GM12878 (cell line): ENCODE data around the gene S100A6. TPM values are rescaled to one million over a fixed set of nuclear protein-coding genes. Genes with fewer than 3 reads are reported as not detected.
A peak's percentile ranks its signal among the peaks of the same experiment; 100 is the strongest.

Experiments used
- ATF7 ChIP-seq: fragments of 450-650 bp; IDR thresholded peaks from 2 replicates; pipeline ENCODE4 v1.6.1; 2016; ENCODE audit warnings: low read depth, mild to moderate bottlenecking
- BACH1 ChIP-seq: fragments of 450-650 bp; IDR thresholded peaks from 2 replicates; pipeline ENCODE4 v1.6.1; 2017; ENCODE audit warnings: mild to moderate bottlenecking, borderline replicate concordance
- BMI1 ChIP-seq: fragments of 450-650 bp; IDR thresholded peaks from 2 replicates; pipeline ENCODE4 v1.6.1; 2016; ENCODE audit warnings: mild to moderate bottlenecking, moderate library complexity, borderline replicate concordance
- CHD4 ChIP-seq: fragments of 200-600 bp; sonication (generic); IDR thresholded peaks from 2 replicates; pipeline ENCODE4 v1.6.1; 2016; ENCODE audit warnings: mild to moderate bottlenecking
- CTCF ChIP-seq, 3 experiments: IDR thresholded peaks in 2 of 3; conservative IDR thresholded peaks in 1 of 3; 2 replicates each; pipeline ENCODE4 v1.5.1; 2011; ENCODE audit warnings: low read depth in 3 of 3, low read length in 3 of 3, mild to moderate bottlenecking in 3 of 3, control low read depth in 2 of 3, moderate library complexity in 2 of 3, inconsistent platforms in 1 of 3, mixed read lengths in 1 of 3; ENCODE audit not compliant: control insufficient read depth in 2 of 3, insufficient read depth in 1 of 3; ENCODE audit errors: extremely low read depth in 1 of 3
- E2F4 ChIP-seq: IDR thresholded peaks from 2 replicates; pipeline ENCODE4 v1.6.1; 2012; ENCODE audit warnings: low read depth, low read length, improper control_type of control experiment
- E2F8 ChIP-seq: fragments of 450-650 bp; IDR thresholded peaks from 2 replicates; pipeline ENCODE4 v1.6.1; 2018; ENCODE audit warnings: mild to moderate bottlenecking, low read depth, moderate library complexity; ENCODE audit not compliant: partially characterized antibody
- EED ChIP-seq: sonication (generic); IDR thresholded peaks from 2 replicates; pipeline ENCODE4 v1.6.1; 2016; ENCODE audit warnings: antibody characterized with exemption, low read depth
- ELK1 ChIP-seq: IDR thresholded peaks from 2 replicates; pipeline ENCODE4 v1.6.1; 2012; ENCODE audit warnings: low read depth, low read length, improper control_type of control experiment
- ESRRA ChIP-seq: IDR thresholded peaks from 2 replicates; pipeline ENCODE4 v1.6.1; 2012; ENCODE audit warnings: mild to moderate bottlenecking, low read length, improper control_type of control experiment
- IKZF1 ChIP-seq: fragments of 450-650 bp; conservative IDR thresholded peaks from 2 replicates; pipeline ENCODE4 v1.6.1; 2017; ENCODE audit warnings: antibody characterized with exemption, mild to moderate bottlenecking
- LARP7 ChIP-seq: fragments of 450-650 bp; IDR thresholded peaks from 2 replicates; pipeline ENCODE4 v1.6.1; 2017; ENCODE audit warnings: mild to moderate bottlenecking
- POLR2A ChIP-seq: IDR thresholded peaks from 2 replicates; pipeline ENCODE4 v1.6.1; 2011; ENCODE audit warnings: low read depth, mild to moderate bottlenecking, low read length
- RELA ChIP-seq: fragments of 450-650 bp; IDR thresholded peaks from 2 replicates; pipeline ENCODE4 v1.8.0; 2014; ENCODE audit warnings: borderline replicate concordance; ENCODE audit not compliant: partially characterized antibody
- RUNX3 ChIP-seq: IDR thresholded peaks from 2 replicates; pipeline ENCODE4 v1.6.1; 2012; ENCODE audit warnings: low read length, inconsistent platforms
- TBL1XR1 ChIP-seq: IDR thresholded peaks from 2 replicates; pipeline ENCODE4 v1.6.1; 2012; ENCODE audit warnings: low read depth, low read length, improper control_type of control experiment
- ZBTB33 ChIP-seq: fragments of 450-650 bp; IDR thresholded peaks from 2 replicates; pipeline ENCODE4 v1.6.1; 2017; ENCODE audit warnings: mild to moderate bottlenecking
- ZBTB40 ChIP-seq: fragments of 450-650 bp; IDR thresholded peaks from 2 replicates; pipeline ENCODE4 v1.6.1; 2016; ENCODE audit warnings: mild to moderate bottlenecking, moderate library complexity, borderline replicate concordance
- ZNF207 ChIP-seq: fragments of 450-650 bp; IDR thresholded peaks from 2 replicates; pipeline ENCODE4 v1.6.1; 2014; ENCODE audit warnings: antibody characterized with exemption, mild to moderate bottlenecking, borderline replicate concordance
- polyA plus RNA-seq, 11 experiments: library from polyadenylated mRNA; depleted of rRNA in 4 of 11; unstranded in 6 of 11; stranded (reverse) in 5 of 11; fragments of >200 nt; fragmentation: Nextera tagmentation in 4 of 11; fragmentation: Illumina TruSeq in 1 of 11; extraction: Ambion mirVana in 4 of 11; extraction: Trizol in 1 of 11; gene quantifications; 1 replicate in 1 of 11; 2 replicates in 10 of 11; pipeline versions ENCODE4 v1.2.1 to v1.2.3, GENCODE V29; 2011 to 2016; ENCODE audit warnings: inconsistent platforms in 2 of 11, missing spikeins in 2 of 11, low read depth in 1 of 11
- total RNA-seq, 4 experiments: library from RNA; depleted of rRNA in 3 of 4; stranded (reverse); fragments of >200 nt in 3 of 4; fragmentation: Illumina TruSeq in 1 of 4; extraction: Trizol in 1 of 4; gene quantifications; 2 replicates each; pipeline versions ENCODE4 v1.2.1 to v1.2.3, GENCODE V29; 2013 to 2021

The S100A6 gene
- total and polyA plus RNA-seq, 10 of the 15 experiments (the other 5 are each of a cell fraction or from before 2014, with no cell fraction given), result 7.2 to 121 (median 45.7) TPM

GRCh38 chr1:153510984-153511410 is 24.8 kb downstream of the S100A6 start (continued):
- TF ChIP-seq ZBTB33 (no peak), BACH1 (no peak), RELA (peak; percentile 57), ZNF207 (no peak), EED (no peak), BMI1 (no peak), IKZF1 (peak; percentile 28; the same call in 1 of the 2 replicates), TBL1XR1 (no peak), ELK1 (no peak), E2F4 (no peak), E2F8 (no peak), CHD4 (no peak), RUNX3 (no peak), CTCF (IDR thresholded peaks at IDR 0.05 in 2 of 3, conservative IDR thresholded peaks at IDR 0.05 in 1 of 3; ENCODE audit: control insufficient read depth in 2 of 3, extremely low read depth in 1 of 3, insufficient read depth in 1 of 3, low read depth in 3 of 3, low read length in 3 of 3) (peak; percentile 85 to 97 (median 91)), ATF7 (no peak), LARP7 (no peak), ESRRA (no peak), ZBTB40 (no peak), POLR2A (no peak)
